ENCODE results near the gene MYO1D.
A peak's percentile ranks its signal among the peaks of the same experiment; 100 is the strongest.

MYO1D gene

GRCh38 chr17:32693194-32693897 lies 183.6 kb downstream of the MYO1D start:
- no peak for DNase-seq
- Histone ChIP-seq H3K79me2 (ENCODE audit: control insufficient read depth, insufficient read depth, low read length) (no peaks in the 10 kb centered on the region), H2BK120ac (ENCODE audit: low read depth, low read length) (no peak overlapping the region), H2BK5ac (ENCODE audit: low read length) (no peak overlapping the region), H3K4me1 (ENCODE audit: control insufficient read depth, low read depth, low read length) (no peaks in the 10 kb centered on the region), H3K4me2 (ENCODE audit: low read length) (no peak overlapping the region), H3K4me3 (ENCODE audit: low read length) (no peak overlapping the region), H3K27me3 (ENCODE audit: insufficient read depth, low read length, poor library complexity) (no peaks in the 10 kb centered on the region), H3K23ac (ENCODE audit: low read length) (no peak overlapping the region), H3K18ac (ENCODE audit: low read length) (no peak overlapping the region), H3K56ac (ENCODE audit: low read length) (no peak overlapping the region), H3K9ac (ENCODE audit: low read length) (no peak overlapping the region), H3K36me3 (ENCODE audit: control insufficient read depth, insufficient read depth, low read length) (no peaks in the 10 kb centered on the region), H3K4ac (ENCODE audit: low read depth, low read length) (no peak overlapping the region), H2BK15ac (replicated peaks; ENCODE audit: low read depth) (no peak overlapping the region), H4K8ac (ENCODE audit: low read depth, low read length) (no peak overlapping the region), H2AK5ac (ENCODE audit: low read length) (no peak overlapping the region), H3K27ac (ENCODE audit: low read depth, low read length) (no peak overlapping the region), H3K79me1 (ENCODE audit: low read length) (no peaks in the 10 kb centered on the region), H4K5ac (ENCODE audit: low read length) (no peak overlapping the region)
- whole genome bisulfite sequencing (ENCODE audit: extremely low coverage, insufficient coverage, low lambda C conversion rate): no CpG with 5 or more reads among the region's 5 CpGs

DNA sequence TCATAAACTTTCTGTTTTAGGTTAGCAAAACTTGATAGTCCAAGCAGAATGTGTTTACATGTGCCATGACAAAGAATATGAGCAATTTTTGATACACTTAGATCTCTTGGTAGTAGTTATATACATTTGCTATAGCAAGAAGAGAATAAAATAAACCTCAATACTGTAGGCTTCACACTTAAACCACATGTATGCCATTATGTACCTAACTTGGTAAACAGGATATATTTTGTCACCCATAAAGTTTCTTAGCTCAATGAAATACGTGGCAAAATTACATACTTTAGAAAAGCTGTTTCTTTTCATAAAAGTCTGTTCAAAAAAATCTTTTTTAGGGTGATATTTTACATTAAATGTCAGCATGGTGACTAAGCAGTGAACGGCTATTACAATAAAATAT lies 184.7 kb downstream of the MYO1D start:
- Histone ChIP-seq H4K8ac (ENCODE audit: low read depth, low read length) (no peak overlapping the region), H3K4ac (ENCODE audit: low read depth, low read length) (no peak overlapping the region), H3K9ac (ENCODE audit: low read length) (no peak overlapping the region), H3K27me3 (ENCODE audit: insufficient read depth, low read length, poor library complexity) (no peaks in the 10 kb centered on the region), H3K79me1 (ENCODE audit: low read length) (no peaks in the 10 kb centered on the region), H3K79me2 (ENCODE audit: control insufficient read depth, insufficient read depth, low read length) (no peaks in the 10 kb centered on the region), H3K4me2 (ENCODE audit: low read length) (no peak overlapping the region), H2BK5ac (ENCODE audit: low read length) (no peak overlapping the region), H3K27ac (ENCODE audit: low read depth, low read length) (no peak overlapping the region), H2AK5ac (ENCODE audit: low read length) (no peak overlapping the region), H3K36me3 (ENCODE audit: control insufficient read depth, insufficient read depth, low read length) (no peaks in the 10 kb centered on the region), H3K18ac (ENCODE audit: low read length) (no peak overlapping the region), H3K56ac (ENCODE audit: low read length) (no peak overlapping the region), H3K4me3 (ENCODE audit: low read length) (no peak overlapping the region), H3K23ac (ENCODE audit: low read length) (no peak overlapping the region), H3K4me1 (ENCODE audit: control insufficient read depth, low read depth, low read length) (no peaks in the 10 kb centered on the region), H4K5ac (ENCODE audit: low read length) (no peak overlapping the region), H2BK120ac (ENCODE audit: low read depth, low read length) (no peak overlapping the region), H2BK15ac (replicated peaks; ENCODE audit: low read depth) (no peak overlapping the region)
- no peak for DNase-seq
- no CpG with 5 or more reads among the region's 2 CpGs for WGBS (ENCODE audit: extremely low coverage, insufficient coverage, low lambda C conversion rate)

GRCh38 chr17:32689348-32689747 lies 187.6 kb downstream of the MYO1D start:
- no peak overlapping the region for H3K56ac ChIP-seq (ENCODE audit: low read length)
- no peaks in the 10 kb centered on the region for H3K36me3 ChIP-seq (ENCODE audit: control insufficient read depth, insufficient read depth, low read length)
- no peak overlapping the region for H2BK15ac ChIP-seq (replicated peaks; ENCODE audit: low read depth)
- no peak overlapping the region for H2AK5ac ChIP-seq (ENCODE audit: low read length)
- H3K4me3 ChIP-seq (ENCODE audit: low read length): no peak overlapping the region
- no peak overlapping the region for H3K4ac ChIP-seq (ENCODE audit: low read depth, low read length)
- H2BK5ac ChIP-seq (ENCODE audit: low read length): no peak overlapping the region
- no peak overlapping the region for H3K23ac ChIP-seq (ENCODE audit: low read length)
- no peak overlapping the region for H2BK120ac ChIP-seq (ENCODE audit: low read depth, low read length)
- H3K79me2 ChIP-seq (ENCODE audit: control insufficient read depth, insufficient read depth, low read length): no peaks in the 10 kb centered on the region
- H3K4me1 ChIP-seq (ENCODE audit: control insufficient read depth, low read depth, low read length): no peaks in the 10 kb centered on the region
- DNase-seq: no peak
- no peak overlapping the region for H4K5ac ChIP-seq (ENCODE audit: low read length)
- no peak overlapping the region for H3K9ac ChIP-seq (ENCODE audit: low read length)
- H3K79me1 ChIP-seq (ENCODE audit: low read length): no peaks in the 10 kb centered on the region
- no peak overlapping the region for H4K8ac ChIP-seq (ENCODE audit: low read depth, low read length)
- no peaks in the 10 kb centered on the region for H3K27me3 ChIP-seq (ENCODE audit: insufficient read depth, low read length, poor library complexity)
- no peak overlapping the region for H3K27ac ChIP-seq (ENCODE audit: low read depth, low read length)
- no CpG with 5 or more reads among the region's 7 CpGs for WGBS (ENCODE audit: extremely low coverage, insufficient coverage, low lambda C conversion rate)
- H3K18ac ChIP-seq (ENCODE audit: low read length): no peak overlapping the region
- H3K4me2 ChIP-seq (ENCODE audit: low read length): no peak overlapping the region

DNA sequence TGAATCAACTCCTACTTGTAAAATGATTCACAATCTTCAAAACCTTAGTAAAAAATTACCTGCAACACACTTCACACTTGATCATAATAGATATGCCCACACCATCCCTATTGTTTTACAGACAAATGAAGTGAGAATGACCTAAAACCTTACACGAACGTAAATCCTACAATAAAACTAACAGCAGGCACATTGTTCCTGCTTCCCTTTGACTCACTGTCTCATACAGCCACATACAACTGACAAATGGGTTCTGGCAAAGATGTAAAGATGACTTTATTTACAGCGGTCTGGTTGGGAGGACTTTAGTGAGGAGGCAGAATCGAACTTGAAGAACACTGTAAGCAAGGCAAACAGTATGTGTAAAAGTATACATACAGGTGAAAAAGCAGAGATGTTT lies 188.7 kb downstream of the MYO1D start:
- no peaks in the 10 kb centered on the region for H3K79me1 ChIP-seq (ENCODE audit: low read length)
- WGBS (ENCODE audit: extremely low coverage, insufficient coverage, low lambda C conversion rate): no CpG with 5 or more reads among the region's 4 CpGs
- H3K4ac ChIP-seq (ENCODE audit: low read depth, low read length): no peak overlapping the region
- peak; percentile 4 for DNase-seq
- H3K56ac ChIP-seq (ENCODE audit: low read length): no peak overlapping the region
- no peak overlapping the region for H2BK120ac ChIP-seq (ENCODE audit: low read depth, low read length)
- H3K27me3 ChIP-seq (ENCODE audit: insufficient read depth, low read length, poor library complexity): no peaks in the 10 kb centered on the region
- no peak overlapping the region for H2AK5ac ChIP-seq (ENCODE audit: low read length)
- no peak overlapping the region for H2BK15ac ChIP-seq (replicated peaks; ENCODE audit: low read depth)
- H2BK5ac ChIP-seq (ENCODE audit: low read length): no peak overlapping the region
- H3K23ac ChIP-seq (ENCODE audit: low read length): peak overlapping the region; percentile 57
- no peak overlapping the region for H3K4me3 ChIP-seq (ENCODE audit: low read length)
- no peak overlapping the region for H3K18ac ChIP-seq (ENCODE audit: low read length)
- no peak overlapping the region for H4K5ac ChIP-seq (ENCODE audit: low read length)
- H3K9ac ChIP-seq (ENCODE audit: low read length): no peak overlapping the region
- no peak overlapping the region for H3K4me2 ChIP-seq (ENCODE audit: low read length)
- H4K8ac ChIP-seq (ENCODE audit: low read depth, low read length): no peak overlapping the region
- H3K36me3 ChIP-seq (ENCODE audit: control insufficient read depth, insufficient read depth, low read length): no peaks in the 10 kb centered on the region
- no peaks in the 10 kb centered on the region for H3K79me2 ChIP-seq (ENCODE audit: control insufficient read depth, insufficient read depth, low read length)
- no peak overlapping the region for H3K27ac ChIP-seq (ENCODE audit: low read depth, low read length)
- H3K4me1 ChIP-seq (ENCODE audit: control insufficient read depth, low read depth, low read length): no peaks in the 10 kb centered on the region

- Histone ChIP-seq H4K5ac (ENCODE audit: low read length) (no peak overlapping the region), H2BK5ac (ENCODE audit: low read length) (no peak overlapping the region), H2BK15ac (replicated peaks; ENCODE audit: low read depth) (no peak overlapping the region), H3K4me3 (ENCODE audit: low read length) (no peak overlapping the region), H3K27ac (ENCODE audit: low read depth, low read length) (no peak overlapping the region), H3K79me2 (ENCODE audit: control insufficient read depth, insufficient read depth, low read length) (no peaks in the 10 kb centered on the region), H3K79me1 (ENCODE audit: low read length) (no peaks in the 10 kb centered on the region), H3K9ac (ENCODE audit: low read length) (no peak overlapping the region), H3K36me3 (ENCODE audit: control insufficient read depth, insufficient read depth, low read length) (no peaks in the 10 kb centered on the region), H2AK5ac (ENCODE audit: low read length) (no peak overlapping the region), H3K4me1 (ENCODE audit: control insufficient read depth, low read depth, low read length) (no peaks in the 10 kb centered on the region), H3K4me2 (ENCODE audit: low read length) (no peak overlapping the region), H4K8ac (ENCODE audit: low read depth, low read length) (no peak overlapping the region), H3K56ac (ENCODE audit: low read length) (no peak overlapping the region), H2BK120ac (ENCODE audit: low read depth, low read length) (no peak overlapping the region), H3K18ac (ENCODE audit: low read length) (no peak overlapping the region), H3K23ac (ENCODE audit: low read length) (no peak overlapping the region), H3K27me3 (ENCODE audit: insufficient read depth, low read length, poor library complexity) (no peaks in the 10 kb centered on the region), H3K4ac (ENCODE audit: low read depth, low read length) (no peak overlapping the region)
- no CpG with 5 or more reads among the region's 16 CpGs for WGBS (ENCODE audit: extremely low coverage, insufficient coverage, low lambda C conversion rate)
- no peak for DNase-seq
These were observed 192.6 kb downstream of the MYO1D start for GRCh38 chr17:32684087-32684958.
